Activated naive CD8-positive, alpha-beta T cell treated with anti-CD3 and anti-CD28 coated beads, Interleukin-2, amount 50 U/mL, for 16 hours (primary cell): ENCODE measurements around the gene TIMM13.
"Not testable (repeated sequence)": the region's sequence is repeated elsewhere in the genome, so short reads cannot be mapped to it uniquely, and the experiment has no call there.

Experiments
- DNase-seq: peaks from one replicate; pipeline ENCODE4 v3.0.0-alpha.2; 2020; ENCODE audit warnings: low read depth, low spot score

Gene TIMM13

DNA sequence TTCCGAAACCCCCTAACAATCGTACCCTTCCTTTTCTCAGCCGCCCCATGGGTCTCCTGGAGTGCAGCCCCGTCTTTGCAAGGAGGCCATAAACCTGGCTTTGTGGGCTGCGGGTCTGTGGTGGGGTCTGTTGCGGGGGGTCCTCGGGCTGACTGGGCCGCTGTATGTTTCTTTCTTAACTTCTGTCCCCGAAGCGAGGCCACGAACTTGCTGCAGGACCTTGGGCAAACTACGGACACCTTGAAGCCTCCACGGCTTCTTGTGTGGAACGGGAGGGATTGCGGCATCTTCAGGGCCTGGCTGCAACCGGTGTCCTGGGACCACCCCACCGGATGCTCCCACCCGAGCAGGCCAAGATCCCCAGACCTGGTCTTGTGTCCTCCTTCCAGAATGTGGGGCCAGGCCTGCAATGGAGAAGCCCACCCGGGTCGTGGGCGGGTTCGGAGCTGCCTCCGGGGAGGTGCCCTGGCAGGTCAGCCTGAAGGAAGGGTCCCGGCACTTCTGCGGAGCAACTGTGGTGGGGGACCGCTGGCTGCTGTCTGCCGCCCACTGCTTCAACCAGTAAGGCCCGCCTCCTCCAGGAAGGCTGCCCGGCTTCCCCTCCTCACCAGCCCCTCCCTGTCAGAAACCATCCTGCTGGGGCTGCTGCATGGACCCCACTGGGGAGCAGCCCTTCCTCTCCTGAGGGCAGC lies 12.0 kb downstream of the TIMM13 start:
- DNase-seq: no peak

DNA sequence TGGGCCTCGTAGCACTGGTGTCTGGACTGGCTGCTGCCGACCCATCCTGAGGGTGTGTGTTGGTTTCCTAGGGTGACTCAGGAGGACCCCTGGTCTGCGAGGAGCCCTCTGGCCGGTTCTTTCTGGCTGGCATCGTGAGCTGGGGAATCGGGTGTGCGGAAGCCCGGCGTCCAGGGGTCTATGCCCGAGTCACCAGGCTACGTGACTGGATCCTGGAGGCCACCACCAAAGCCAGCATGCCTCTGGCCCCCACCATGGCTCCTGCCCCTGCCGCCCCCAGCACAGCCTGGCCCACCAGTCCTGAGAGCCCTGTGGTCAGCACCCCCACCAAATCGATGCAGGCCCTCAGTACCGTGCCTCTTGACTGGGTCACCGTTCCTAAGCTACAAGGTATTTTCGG lies 13.8 kb downstream of the TIMM13 start:
- no peak for DNase-seq

- no peak for DNase-seq
These were observed 14.2 kb downstream of the TIMM13 start for GRCh38 chr19:2413159-2413558.

DNA sequence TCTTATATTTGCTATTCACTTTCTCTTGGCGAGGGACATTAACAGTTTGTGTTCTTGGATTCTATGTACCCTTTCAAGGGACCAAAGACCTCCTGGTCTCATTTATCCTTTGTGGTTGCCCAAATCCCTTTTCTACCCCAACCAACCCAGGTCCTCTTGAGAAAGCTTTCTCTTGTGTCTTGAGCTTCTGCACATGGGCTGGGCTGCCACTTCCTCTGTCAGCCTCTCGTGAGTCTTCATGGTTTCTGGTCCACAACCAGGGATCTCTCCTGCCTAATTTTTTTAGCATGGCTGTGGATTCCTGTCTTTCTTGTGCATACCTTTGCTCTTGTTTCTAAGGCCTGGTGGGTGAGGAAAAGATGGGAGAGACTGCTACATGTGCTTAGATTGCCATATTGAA lies 14.9 kb downstream of the TIMM13 start:
- no peak for DNase-seq

DNA sequence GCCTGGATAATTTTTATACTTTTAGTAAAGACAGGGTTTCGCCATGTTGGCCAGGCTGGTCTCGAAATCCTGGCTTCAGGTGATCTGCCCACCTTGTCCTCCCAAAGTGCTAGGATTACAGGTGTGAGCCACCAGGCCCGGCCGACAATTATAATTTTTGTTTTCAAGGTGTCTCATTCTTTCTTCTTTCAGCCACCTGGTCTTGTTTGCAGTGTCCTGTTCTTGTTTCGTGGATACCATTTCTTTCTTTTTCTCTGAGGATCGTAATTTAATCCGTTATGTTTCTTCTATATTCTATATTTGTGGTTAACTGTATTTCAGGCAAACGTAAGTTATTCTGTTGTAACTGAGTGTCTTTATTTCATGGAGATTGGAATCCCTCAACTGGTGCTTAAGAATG lies 15.7 kb downstream of the TIMM13 start:
- no peak for DNase-seq

- no peak for DNase-seq
These were observed 17.4 kb downstream of the TIMM13 start for GRCh38 chr19:2410023-2410422.

GRCh38 chr19:2409352-2409912 lies 18.0 kb downstream of the TIMM13 start:
- DNase-seq: no peak

GRCh38 chr19:2408247-2408646 lies 19.1 kb downstream of the TIMM13 start:
- no peak for DNase-seq

DNA sequence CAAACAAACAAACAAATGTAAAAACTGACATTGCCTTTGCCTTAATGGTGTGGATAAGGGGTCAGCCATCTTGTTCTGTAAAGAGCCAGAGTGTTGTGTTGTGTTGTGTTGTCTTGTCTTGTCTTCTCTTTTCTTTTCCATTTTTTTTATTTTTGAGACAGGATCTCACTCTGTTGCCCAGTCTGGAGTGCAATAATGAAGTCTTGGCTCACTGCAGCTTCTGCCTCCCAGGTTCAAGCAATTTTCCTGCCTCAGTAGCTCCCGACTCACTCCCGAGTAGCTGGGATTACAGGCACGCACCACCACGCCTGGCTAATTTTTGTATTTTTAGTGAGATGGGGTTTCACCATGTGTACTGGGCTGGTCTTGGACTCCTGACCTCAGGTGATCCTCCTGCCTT lies 27.8 kb downstream of the TIMM13 start:
- no peak for DNase-seq

GRCh38 chr19:2398735-2399305 lies 28.6 kb downstream of the TIMM13 start:
- no peak for DNase-seq

- not testable (repeated sequence) for DNase-seq
These were observed 30.2 kb downstream of the TIMM13 start for GRCh38 chr19:2397173-2397572.

GRCh38 chr19:2395293-2395829 lies 32.0 kb downstream of the TIMM13 start:
- DNase-seq: not testable (repeated sequence)

GRCh38 chr19:2394442-2395292 lies 32.7 kb downstream of the TIMM13 start:
- DNase-seq: no peak

DNA sequence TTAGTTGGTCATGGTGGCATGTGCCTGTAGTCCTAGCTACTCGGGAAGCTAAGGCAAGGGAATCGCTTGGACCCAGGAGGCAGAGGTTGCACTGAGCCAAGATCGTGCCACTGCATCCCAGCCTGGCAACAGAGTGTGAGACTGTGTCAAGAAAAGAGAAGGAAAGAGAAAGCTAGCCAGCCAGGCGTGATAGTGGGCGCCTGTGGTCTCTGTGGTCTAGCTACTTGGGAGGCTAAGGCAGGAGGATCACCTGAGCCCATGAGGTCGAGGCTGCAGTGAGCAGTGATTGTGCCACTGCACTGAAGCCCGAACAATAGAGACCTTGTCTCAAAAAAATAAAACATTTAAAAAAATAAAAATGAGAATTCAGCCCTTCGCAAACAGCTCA lies 33.3 kb downstream of the TIMM13 start:
- no peak for DNase-seq

DNA sequence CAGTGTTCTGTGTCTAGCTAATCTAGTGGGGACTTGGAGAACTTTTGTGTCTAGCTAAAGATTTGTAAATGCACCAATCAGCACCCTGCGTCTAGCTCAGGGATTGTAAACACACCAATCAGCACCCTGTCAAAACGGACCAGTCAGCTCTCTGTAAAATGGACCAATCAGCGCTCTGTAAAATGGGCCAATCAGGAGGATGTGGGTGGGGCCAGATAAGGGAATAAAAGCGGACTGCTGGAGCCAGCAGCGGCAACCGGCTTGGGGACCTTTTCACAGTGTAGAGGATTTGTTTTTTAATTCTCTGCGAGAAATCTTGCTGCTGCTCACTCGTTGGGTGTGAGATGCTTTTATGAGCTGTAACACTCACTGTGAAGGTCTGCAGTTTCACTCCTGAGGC lies 34.5 kb downstream of the TIMM13 start:
- not testable (repeated sequence) for DNase-seq

GRCh38 chr19:2392366-2392765 lies 35.0 kb downstream of the TIMM13 start:
- no peak for DNase-seq

DNA sequence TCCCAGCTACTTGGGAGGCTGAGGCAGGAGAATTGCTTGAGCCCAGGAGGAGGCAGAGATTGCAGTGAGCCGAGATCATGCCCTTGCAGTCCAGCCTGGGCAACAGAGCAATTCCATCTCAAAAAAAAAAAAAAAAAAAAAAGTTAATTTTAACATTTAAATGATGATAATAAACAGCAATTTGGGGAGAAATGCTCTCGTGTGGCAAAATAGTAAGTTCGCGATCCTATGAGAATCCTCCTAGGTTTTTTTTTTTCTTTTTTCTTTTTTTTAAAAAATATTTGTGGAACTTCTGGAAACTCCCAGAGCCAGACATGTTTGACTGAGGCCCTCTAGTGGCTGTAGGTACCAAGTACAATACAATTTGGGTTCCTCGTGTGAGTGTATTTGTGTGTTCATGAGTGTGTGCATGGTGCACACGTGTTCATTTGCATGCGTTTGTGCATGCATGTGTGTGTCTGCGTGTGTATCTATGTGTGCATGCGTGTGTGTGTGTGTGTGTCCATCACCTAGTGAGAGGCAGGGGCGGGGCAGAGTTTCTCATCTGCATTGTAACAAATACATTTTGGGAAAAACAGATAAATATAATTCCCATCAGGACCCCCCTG lies 36.2 kb downstream of the TIMM13 start:
- no peak for DNase-seq

- no peak for DNase-seq
These were observed 37.8 kb downstream of the TIMM13 start for GRCh38 chr19:2389594-2389993.

- no peak for DNase-seq
These were observed 39.8 kb downstream of the TIMM13 start for GRCh38 chr19:2387367-2388288.

DNA sequence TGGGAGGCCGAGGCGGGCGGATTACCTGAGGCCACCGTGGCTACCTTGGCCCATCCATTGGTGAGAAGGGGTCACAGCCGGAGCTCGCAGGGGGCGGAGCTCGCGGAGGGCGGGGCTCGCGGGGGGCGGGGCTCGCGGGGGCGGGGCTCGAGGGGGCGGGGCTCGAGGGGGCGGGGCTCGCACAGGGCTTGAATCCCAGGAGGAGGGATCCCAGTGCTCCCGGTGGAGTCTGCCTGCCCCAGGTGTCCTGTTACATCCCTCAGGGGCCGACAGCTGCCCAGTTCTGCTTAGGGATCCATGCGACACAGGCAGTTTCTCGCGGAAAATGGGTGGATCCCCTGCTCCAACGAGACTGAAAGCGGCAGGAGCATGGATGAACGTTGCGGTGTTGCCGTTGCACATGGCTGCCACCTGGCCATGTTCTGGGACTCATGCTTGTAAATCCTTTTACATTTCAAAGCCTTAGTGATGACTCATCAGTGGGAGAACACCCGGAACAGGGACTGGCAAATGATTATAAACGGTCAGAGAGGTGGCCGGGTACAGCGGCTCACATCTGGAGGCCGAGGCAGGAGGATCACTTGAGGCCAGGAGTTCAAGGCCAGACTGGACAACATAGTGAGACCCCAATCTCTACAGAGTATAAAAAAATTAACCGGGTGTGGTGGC lies 42.2 kb downstream of the TIMM13 start:
- no peak for DNase-seq
